ENCODE data around the gene DHX30. TPM values are rescaled to one million over a fixed set of nuclear protein-coding genes. Genes with fewer than 3 reads are reported as not detected.

The DHX30 gene
- total and polyA plus RNA-seq, 2 donors (not counting 1 experiment from before 2014, with no cell fraction given), result 27.4 to 47.1 TPM

DNA sequence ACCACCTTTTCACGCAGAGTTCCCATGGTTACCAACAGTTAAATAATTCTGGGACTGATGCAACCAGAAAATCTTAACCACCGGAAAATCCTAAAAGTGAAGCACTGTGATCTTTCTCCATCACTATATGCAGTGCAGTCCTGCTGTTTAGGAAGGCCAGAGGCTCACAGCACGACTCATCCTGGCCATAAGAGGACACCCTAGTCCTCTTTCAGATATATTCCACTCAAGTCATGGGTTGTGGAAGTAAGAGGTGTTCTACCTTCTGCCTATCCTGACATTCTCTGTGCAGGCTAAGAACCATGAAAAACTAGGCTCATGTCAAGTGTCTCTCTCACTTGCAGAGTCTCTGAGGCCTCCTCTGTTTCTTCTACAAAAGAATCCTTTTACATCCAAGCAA lies 67.2 kb downstream of the DHX30 start:
- Histone ChIP-seq H4K20me1 (ENCODE audit: control insufficient read depth, extremely low read depth, insufficient read depth, low read length) (no peaks in the 10 kb centered on the region), H3K27ac (ENCODE audit: insufficient read depth, low read length) (no peak overlapping the region), H3K4me3 (replicated peaks in 1 of 4; ENCODE audit: control extremely low read depth in 1 of 4, insufficient read depth in 1 of 4, low read depth in 3 of 4, low read length in 4 of 4) (no peak overlapping the region), H3K4me2 (ENCODE audit: extremely low read depth, insufficient read depth, low read length) (no peak overlapping the region), H3K36me3 (ENCODE audit: control insufficient read depth, insufficient read depth, low read length) (peaks cover 40% of the 10 kb centered on the region), H3K79me2 (ENCODE audit: control insufficient read depth, insufficient read depth, low read length) (no peaks in the 10 kb centered on the region), H3K4me1 (ENCODE audit: control insufficient read depth, extremely low read depth, insufficient read depth, low read length) (no peaks in the 10 kb centered on the region), H3K9ac (ENCODE audit: insufficient read depth, low read length) (no peak overlapping the region), H2AFZ (ENCODE audit: low read length) (no peak overlapping the region), H3K9me3 (ENCODE audit: control insufficient read depth, insufficient read depth, low read depth, low read length) (no peaks in the 10 kb centered on the region), H3K27me3 (ENCODE audit: control insufficient read depth, insufficient read depth, low read length) (no peaks in the 10 kb centered on the region)
- TF ChIP-seq CTCF (conservative IDR thresholded peaks at IDR 0.05 in 1 of 2, IDR thresholded peaks at IDR 0.05 in 1 of 2; ENCODE audit: low read depth in 1 of 2, low read length in 2 of 2) (no peak), EZH2 (IDR thresholded peaks at IDR 0.05; ENCODE audit: low read length, missing control alignments) (no peak)
- no peak for DNase-seq (ENCODE audit: low read depth in 2 of 2)

DNA sequence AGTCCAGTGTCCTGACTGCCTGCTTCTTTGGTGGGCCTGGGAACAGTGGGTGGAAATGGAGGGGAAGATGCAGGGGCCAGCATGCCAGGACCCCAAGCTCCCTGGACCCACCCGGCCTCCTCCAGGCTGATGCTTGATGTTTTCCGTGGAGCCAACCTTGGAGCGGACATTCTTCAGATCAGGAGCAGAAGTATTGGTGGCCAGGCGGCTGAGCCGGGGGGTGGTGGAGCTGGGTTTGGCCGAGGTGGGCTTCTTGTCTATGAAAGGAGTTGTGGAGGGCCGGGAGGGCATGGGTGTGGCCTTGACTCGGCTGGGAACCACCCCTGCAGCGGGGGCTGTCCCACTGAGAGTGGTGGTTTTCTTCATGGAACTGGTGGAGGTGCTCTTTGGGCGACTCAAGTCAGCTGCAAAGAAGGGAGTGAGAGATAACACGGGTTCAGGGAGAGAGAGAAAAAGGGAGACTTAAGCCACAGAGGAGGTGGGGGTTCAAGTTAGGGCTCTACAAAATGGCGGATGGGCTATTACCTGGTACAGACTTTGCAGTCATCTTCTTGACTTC lies 67.8 kb downstream of the DHX30 start:
- Histone ChIP-seq H3K4me2 (ENCODE audit: extremely low read depth, insufficient read depth, low read length) (no peak overlapping the region), H3K9ac (ENCODE audit: insufficient read depth, low read length) (no peak overlapping the region), H3K36me3 (ENCODE audit: control insufficient read depth, insufficient read depth, low read length) (peaks cover 38% of the 10 kb centered on the region), H3K79me2 (ENCODE audit: control insufficient read depth, insufficient read depth, low read length) (no peaks in the 10 kb centered on the region), H4K20me1 (ENCODE audit: control insufficient read depth, extremely low read depth, insufficient read depth, low read length) (no peaks in the 10 kb centered on the region), H3K4me1 (ENCODE audit: control insufficient read depth, extremely low read depth, insufficient read depth, low read length) (no peaks in the 10 kb centered on the region), H3K9me3 (ENCODE audit: control insufficient read depth, insufficient read depth, low read depth, low read length) (no peaks in the 10 kb centered on the region), H3K4me3 (replicated peaks in 1 of 4; ENCODE audit: control extremely low read depth in 1 of 4, insufficient read depth in 1 of 4, low read depth in 3 of 4, low read length in 4 of 4) (no peak overlapping the region), H3K27ac (ENCODE audit: insufficient read depth, low read length) (no peak overlapping the region), H3K27me3 (ENCODE audit: control insufficient read depth, insufficient read depth, low read length) (no peaks in the 10 kb centered on the region), H2AFZ (ENCODE audit: low read length) (no peak overlapping the region)
- no peak for TF ChIP-seq EZH2 (IDR thresholded peaks at IDR 0.05; ENCODE audit: low read length, missing control alignments)
- TF ChIP-seq CTCF (conservative IDR thresholded peaks at IDR 0.05 in 1 of 2, IDR thresholded peaks at IDR 0.05 in 1 of 2; ENCODE audit: low read depth in 1 of 2, low read length in 2 of 2), result no peak
- DNase-seq (ENCODE audit: low read depth in 2 of 2), result no peak

DNA sequence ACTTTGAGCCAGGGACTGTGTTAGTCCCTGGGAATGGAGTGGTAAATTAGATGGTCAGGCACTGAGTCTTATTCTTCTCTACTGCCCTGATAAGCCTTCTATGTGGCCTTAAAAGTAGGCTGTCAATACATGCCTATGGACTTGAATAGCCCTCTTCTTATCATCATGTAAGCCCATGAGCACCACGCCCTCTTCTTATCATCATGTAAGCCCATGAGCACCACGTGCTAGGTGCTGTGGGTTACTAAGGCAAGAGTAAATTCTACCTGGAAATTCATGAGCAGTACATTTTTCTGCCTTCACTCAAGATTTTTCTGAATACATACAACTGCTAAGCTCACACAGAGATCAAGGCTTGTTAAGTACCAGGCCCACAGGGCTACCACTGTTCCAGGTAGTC lies 68.5 kb downstream of the DHX30 start:
- TF ChIP-seq EZH2 (IDR thresholded peaks at IDR 0.05; ENCODE audit: low read length, missing control alignments) (no peak), CTCF (conservative IDR thresholded peaks at IDR 0.05 in 1 of 2, IDR thresholded peaks at IDR 0.05 in 1 of 2; ENCODE audit: low read depth in 1 of 2, low read length in 2 of 2) (no peak)
- no peak for DNase-seq (ENCODE audit: low read depth in 2 of 2)
- Histone ChIP-seq H3K9me3 (ENCODE audit: control insufficient read depth, insufficient read depth, low read depth, low read length) (no peaks in the 10 kb centered on the region), H3K4me1 (ENCODE audit: control insufficient read depth, extremely low read depth, insufficient read depth, low read length) (no peaks in the 10 kb centered on the region), H3K79me2 (ENCODE audit: control insufficient read depth, insufficient read depth, low read length) (no peaks in the 10 kb centered on the region), H3K27me3 (ENCODE audit: control insufficient read depth, insufficient read depth, low read length) (no peaks in the 10 kb centered on the region), H3K9ac (ENCODE audit: insufficient read depth, low read length) (no peak overlapping the region), H3K36me3 (ENCODE audit: control insufficient read depth, insufficient read depth, low read length) (peaks cover 38% of the 10 kb centered on the region), H2AFZ (ENCODE audit: low read length) (no peak overlapping the region), H3K27ac (ENCODE audit: insufficient read depth, low read length) (no peak overlapping the region), H3K4me2 (ENCODE audit: extremely low read depth, insufficient read depth, low read length) (no peak overlapping the region), H3K4me3 (replicated peaks in 1 of 4; ENCODE audit: control extremely low read depth in 1 of 4, insufficient read depth in 1 of 4, low read depth in 3 of 4, low read length in 4 of 4) (no peak overlapping the region), H4K20me1 (ENCODE audit: control insufficient read depth, extremely low read depth, insufficient read depth, low read length) (no peaks in the 10 kb centered on the region)

All from fibroblast of lung (primary cell).